B cell (primary cell): Measurements from ENCODE around the gene ZMYND8. TPM values are rescaled to one million over a fixed set of nuclear protein-coding genes. Genes with fewer than 3 reads are reported as not detected.
A peak's percentile ranks its signal among the peaks of the same experiment; 100 is the strongest.

Experiments
- ATAC-seq: fragments of 200-7000 bp; cut with Tn5 transposase; one replicate; pipeline ENCODE4 v1.10.0; 2021; ENCODE audit warnings: low read depth, mild to moderate bottlenecking, moderate number of reproducible peaks, moderate library complexity
- CTCF ChIA-PET: fragments of 350-600 bp; sonication (Branson Sonifier 250); formaldehyde crosslinking; loops from one replicate; lab custom pipeline; 2021; ENCODE audit warnings: antibody characterized with exemption, inconsistent platforms; lab: Charles Lee
- POLR2A ChIA-PET: fragments of 350-600 bp; sonication (Branson Sonifier 250); formaldehyde crosslinking; loops from one replicate; lab custom pipeline; 2021; ENCODE audit warnings: antibody characterized with exemption; lab: Charles Lee
- DNase-seq: peaks from one replicate; pipeline ENCODE4 v3.0.0; 2013
- H2AFZ ChIP-seq: 2 replicates; pipeline ENCODE4 v1.6.1; 2012; ENCODE audit warnings: mild to moderate bottlenecking, low read depth, low read length; ENCODE audit not compliant: insufficient read depth, poor library complexity, severe bottlenecking
- H3K27ac ChIP-seq, 2 donors: 1 replicate in 1 of 2; 2 replicates in 1 of 2; pipeline ENCODE4 v1.5.1; 2012 to 2013; ENCODE audit warnings: low read length in 2 of 2, mild to moderate bottlenecking in 2 of 2, moderate library complexity in 1 of 2
- H3K27me3 ChIP-seq, 4 experiments: fragments of 200-600 bp in 1 of 4; sonication (generic) in 1 of 4; replicated peaks in 1 of 4; 1 replicate in 2 of 4; 2 replicates in 2 of 4; pipeline versions ENCODE4 v1.6.1 to v1.7.0; 2013 to 2016; ENCODE audit warnings: low read length in 3 of 4, mild to moderate bottlenecking in 2 of 4, mixed read lengths in 1 of 4, moderate library complexity in 1 of 4; ENCODE audit not compliant: insufficient read depth in 4 of 4, control insufficient read depth in 3 of 4; ENCODE audit errors: control extremely low read depth in 1 of 4
- H3K36me3 ChIP-seq, 2 experiments: replicated peaks in 1 of 2; 1 replicate in 1 of 2; 2 replicates in 1 of 2; pipeline versions ENCODE4 v1.6.1 to v1.7.1; 2013; ENCODE audit warnings: low read length in 1 of 2; ENCODE audit not compliant: insufficient read depth in 2 of 2, control insufficient read depth in 1 of 2; ENCODE audit errors: control extremely low read depth in 1 of 2, extremely low read depth in 1 of 2
- H3K4me1 ChIP-seq, 2 donors: fragments of 200-600 bp in 1 of 2; sonication (generic) in 1 of 2; 1 replicate in 1 of 2; 2 replicates in 1 of 2; pipeline versions ENCODE4 v1.5.1 to v1.6.1; 2013 to 2017; ENCODE audit warnings: low read length in 2 of 2; ENCODE audit not compliant: control insufficient read depth in 2 of 2, insufficient read depth in 2 of 2
- H3K4me2 ChIP-seq: replicated peaks from 2 replicates; pipeline ENCODE3; 2012; ENCODE audit warnings: mild to moderate bottlenecking, low read depth, low read length; ENCODE audit not compliant: poor library complexity, severe bottlenecking
- H3K4me3 ChIP-seq, 5 experiments: fragments of 200-600 bp in 1 of 5; sonication (generic) in 1 of 5; 1 replicate in 3 of 5; 2 replicates in 2 of 5; pipeline versions ENCODE4 v1.5.1 to v1.7.0; 2011 to 2016; ENCODE audit warnings: low read length in 4 of 5, mild to moderate bottlenecking in 4 of 5, low read depth in 2 of 5, control low read depth in 1 of 5, moderate library complexity in 1 of 5; ENCODE audit not compliant: insufficient read depth in 1 of 5; ENCODE audit errors: control extremely low read depth in 1 of 5, extremely low read depth in 1 of 5
- H3K79me2 ChIP-seq: fragments of 200-600 bp; sonication (generic); one replicate; pipeline ENCODE4 v1.6.0; 2016; ENCODE audit warnings: low read length; ENCODE audit not compliant: control insufficient read depth, insufficient read depth
- H3K9ac ChIP-seq: fragments of 200-600 bp; sonication (generic); 2 replicates; pipeline ENCODE4 v1.6.1; 2017; ENCODE audit warnings: mild to moderate bottlenecking, low read length, moderate library complexity
- H3K9me3 ChIP-seq, 3 donors: one replicate each; pipeline versions ENCODE4 v1.6.1 to v1.7.1; 2013; ENCODE audit warnings: low read length in 2 of 3; ENCODE audit not compliant: control insufficient read depth in 2 of 3, insufficient read depth in 1 of 3; ENCODE audit errors: control extremely low read depth in 1 of 3
- H4K20me1 ChIP-seq: 2 replicates; pipeline ENCODE4 v1.6.0; 2012; ENCODE audit warnings: mild to moderate bottlenecking, low read length; ENCODE audit not compliant: insufficient read depth, control insufficient read depth, poor library complexity, severe bottlenecking
- H3K27ac Mint-ChIP-seq: one replicate; pipeline ENCODE4 v1.8.0; 2021; ENCODE audit warnings: mixed read lengths
- H3K27me3 Mint-ChIP-seq: one replicate; pipeline ENCODE4 v1.8.0; 2021; ENCODE audit warnings: mixed read lengths
- H3K4me1 Mint-ChIP-seq: one replicate; pipeline ENCODE4 v1.8.0; 2021; ENCODE audit warnings: mixed read lengths
- H3K4me3 Mint-ChIP-seq: one replicate; pipeline ENCODE4 v1.8.0; 2021; ENCODE audit warnings: mixed read lengths
- H3K9me3 Mint-ChIP-seq: one replicate; pipeline ENCODE4 v1.8.0; 2022; ENCODE audit warnings: mixed read lengths; ENCODE audit not compliant: insufficient read depth
- EZH2 ChIP-seq: IDR thresholded peaks from 2 replicates; pipeline ENCODE4 v1.6.1; 2012; ENCODE audit warnings: borderline replicate concordance, low read depth, mild to moderate bottlenecking, moderate library complexity, low read length; ENCODE audit not compliant: insufficient read depth, poor library complexity, severe bottlenecking
- WGBS: methylation state at CpG from one replicate; pipeline ENCODE4 v1.1.5; 2013; ENCODE audit warnings: missing lambda C conversion rate; ENCODE audit not compliant: insufficient coverage; 5-methylcytosine and 5-hydroxymethylcytosine counted together
- intact Hi-C: fragments of 100-400 bp; cut with micrococcal nuclease; formaldehyde crosslinking; loops from one replicate; pipeline ENCODE4 v1.10.0; 2022
- polyA plus RNA-seq: library from polyadenylated mRNA; depleted of rRNA; stranded (reverse); fragments of >200 nt; gene quantifications from 2 replicates; pipeline ENCODE4 v1.2.3, GENCODE V29; 2012
- total RNA-seq, 2 donors: library from RNA; stranded (reverse); fragments of 120-200 nt in 1 of 2; gene quantifications; 1 replicate in 1 of 2; 2 replicates in 1 of 2; pipeline versions ENCODE4 v1.2.3 to v1.2.4, GENCODE V29; 2013 to 2022
- TF ChIP-seq, protein P1 (sequence below): fragments of 200-600 bp; IDR thresholded peaks from one replicate; pipeline ENCODE4 v1.8.0; 2022; ENCODE audit warnings: antibody characterized with exemption, mild to moderate bottlenecking

The ZMYND8 gene
- total and polyA plus RNA-seq, 2 donors (not counting 1 experiment from before 2014, with no cell fraction given), result 20.3 to 67.2 TPM

DNA sequence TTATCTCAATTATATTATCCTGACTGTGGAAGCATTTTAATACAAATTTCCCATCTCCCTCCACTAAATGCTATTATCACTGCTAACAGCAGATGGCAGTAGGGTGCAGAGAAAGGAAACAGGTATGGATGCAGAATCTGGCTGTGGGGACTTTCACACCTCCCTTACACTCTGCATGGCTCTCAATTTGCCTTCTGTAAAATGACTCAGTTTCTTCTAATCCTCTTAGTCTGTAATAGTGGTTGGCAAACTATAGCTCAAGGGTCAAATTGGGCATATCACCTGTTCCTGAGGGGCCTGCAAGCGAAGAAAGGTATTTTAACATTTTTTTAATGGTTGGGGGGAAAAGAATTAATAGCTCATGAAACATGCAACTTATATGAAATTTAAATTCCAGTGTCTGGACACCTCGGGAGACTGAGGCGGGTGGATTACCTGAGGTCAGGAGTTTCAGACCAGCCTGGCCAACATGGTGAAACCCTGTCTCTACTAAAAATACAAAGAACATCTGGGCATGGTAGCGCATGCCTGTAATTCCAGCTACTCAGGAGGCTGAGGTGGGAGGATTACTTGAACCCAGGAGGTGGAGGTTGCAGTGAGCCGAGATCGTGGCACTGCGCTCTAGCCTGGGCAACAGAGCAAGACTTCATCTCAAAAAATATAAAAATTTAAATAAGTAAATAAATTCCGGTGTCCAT, 83.5 kb downstream of the ZMYND8 start:
- intact Hi-C loops, result loop anchor here (1.0 kb wide), 3 partner anchors 77 to 348 kb away; no protein-coding TSS in a partner anchor
- Mint-ChIP-seq H3K9me3 (no peaks in the 10 kb centered on the region), H3K4me3 (no peak overlapping the region), H3K4me1 (peaks cover 25% of the 10 kb centered on the region), H3K27ac (peak overlapping the region; percentile 74), H3K27me3 (no peaks in the 10 kb centered on the region)
- Histone ChIP-seq H2AFZ (no peak overlapping the region), H3K27me3 (no peaks in the 10 kb centered on the region), H3K4me2 (no peak overlapping the region), H3K4me3 (no peak overlapping the region), H4K20me1 (peaks cover 15% of the 10 kb centered on the region), H3K79me2 (peaks cover 76% of the 10 kb centered on the region), H3K36me3 (peaks cover 3 to 62% of the 10 kb centered on the region in 2 experiments), H3K4me1 (peaks cover 0 to 5% of the 10 kb centered on the region in 2 donors), H3K9ac (no peak overlapping the region), H3K27ac (no peak overlapping the region), H3K9me3 (no peaks in the 10 kb centered on the region)
- no CpG with 5 or more reads among the region's 8 CpGs for WGBS
- TF ChIP-seq, protein P1, sequence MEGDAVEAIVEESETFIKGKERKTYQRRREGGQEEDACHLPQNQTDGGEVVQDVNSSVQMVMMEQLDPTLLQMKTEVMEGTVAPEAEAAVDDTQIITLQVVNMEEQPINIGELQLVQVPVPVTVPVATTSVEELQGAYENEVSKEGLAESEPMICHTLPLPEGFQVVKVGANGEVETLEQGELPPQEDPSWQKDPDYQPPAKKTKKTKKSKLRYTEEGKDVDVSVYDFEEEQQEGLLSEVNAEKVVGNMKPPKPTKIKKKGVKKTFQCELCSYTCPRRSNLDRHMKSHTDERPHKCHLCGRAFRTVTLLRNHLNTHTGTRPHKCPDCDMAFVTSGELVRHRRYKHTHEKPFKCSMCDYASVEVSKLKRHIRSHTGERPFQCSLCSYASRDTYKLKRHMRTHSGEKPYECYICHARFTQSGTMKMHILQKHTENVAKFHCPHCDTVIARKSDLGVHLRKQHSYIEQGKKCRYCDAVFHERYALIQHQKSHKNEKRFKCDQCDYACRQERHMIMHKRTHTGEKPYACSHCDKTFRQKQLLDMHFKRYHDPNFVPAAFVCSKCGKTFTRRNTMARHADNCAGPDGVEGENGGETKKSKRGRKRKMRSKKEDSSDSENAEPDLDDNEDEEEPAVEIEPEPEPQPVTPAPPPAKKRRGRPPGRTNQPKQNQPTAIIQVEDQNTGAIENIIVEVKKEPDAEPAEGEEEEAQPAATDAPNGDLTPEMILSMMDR, result peak; percentile 95
- no peak for TF ChIP-seq EZH2
- DNase-seq (peak; percentile 79), ATAC-seq (peak; percentile 86)
- ChIA-PET POLR2A (interaction anchor here (0.9 to 3.0 kb wide), 2 partner anchors 108 to 111 kb away, joined by 6 to 23 read pairs; no protein-coding TSS in a partner anchor), CTCF (interaction anchor here (0.6 to 8.8 kb wide), 68 partner anchors 9 to 1348 kb away, joined by 3 to 556 read pairs (median 4); partner anchors contain the start of genes NCOA3 and ZMYND8)

DNA sequence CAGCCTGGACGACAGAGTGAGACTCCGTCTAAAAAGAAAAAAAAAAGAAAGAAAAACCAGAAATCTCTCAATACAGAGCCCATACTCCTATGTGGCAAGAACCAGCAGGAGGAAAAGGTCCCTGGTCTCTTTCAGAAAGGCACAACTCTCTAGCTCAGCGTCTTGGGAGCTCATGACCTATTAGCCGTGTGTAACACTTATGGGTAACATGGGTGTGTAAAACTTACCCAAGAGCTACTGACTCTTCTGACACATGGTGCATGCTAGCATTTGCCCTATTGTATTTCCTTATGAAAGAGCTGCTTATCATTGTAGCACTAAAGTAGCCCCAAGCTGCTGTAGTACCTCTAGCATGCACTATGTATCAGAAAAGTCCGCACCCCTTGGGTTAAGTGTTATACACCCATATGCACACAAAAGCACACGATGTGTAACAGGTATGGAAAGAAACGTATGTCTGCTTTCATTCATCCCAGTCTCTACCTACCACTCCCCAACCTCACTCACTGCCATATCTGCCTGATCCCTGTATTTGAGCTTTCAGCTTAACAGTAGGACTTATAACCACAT, 85.4 kb downstream of the ZMYND8 start:
- no peaks in the 10 kb centered on the region for H3K9me3 ChIP-seq
- ATAC-seq (no peak), DNase-seq (no peak)
- ChIA-PET CTCF (interaction anchor here (0.9 to 8.8 kb wide), 14 partner anchors 8 to 1350 kb away, joined by 3 to 556 read pairs (median 8); no protein-coding TSS in a partner anchor), POLR2A (no interaction called here)
- Mint-ChIP-seq H3K4me3 (no peak overlapping the region), H3K27me3 (no peaks in the 10 kb centered on the region), H3K9me3 (no peaks in the 10 kb centered on the region), H3K27ac (no peak overlapping the region), H3K4me1 (peaks cover 37% of the 10 kb centered on the region)
- peaks cover 1 to 62% of the 10 kb centered on the region in 2 experiments for H3K36me3 ChIP-seq
- H3K79me2 ChIP-seq, result peaks cover 81% of the 10 kb centered on the region
- no peak overlapping the region for H2AFZ ChIP-seq
- H3K27me3 ChIP-seq, result no peaks in the 10 kb centered on the region
- no peak overlapping the region for H3K4me3 ChIP-seq
- H3K9ac ChIP-seq, result no peak overlapping the region
- H4K20me1 ChIP-seq, result peaks cover 33% of the 10 kb centered on the region
- no peak overlapping the region for H3K4me2 ChIP-seq
- intact Hi-C loops, result no loop called here
- WGBS, result 76% methylated on average over 4 of the region's 7 CpGs
- no peak for TF ChIP-seq EZH2
- TF ChIP-seq, protein P1, result no peak
- H3K27ac ChIP-seq, result no peak overlapping the region
- H3K4me1 ChIP-seq, result peaks cover 0 to 5% of the 10 kb centered on the region in 2 donors
